ENCODE measurements around the gene FLT3.
A peak's percentile ranks its signal among the peaks of the same experiment; 100 is the strongest.

FLT3 gene

GRCh38 chr13:28138012-28138755 lies 37.8 kb upstream of the FLT3 start, which contains the start of gene PAN3:
Gene PAN3, plus strand, starts transcription at chr13:28138545. Its CDS starts 113 bp downstream, at chr13:28138658.
- no peaks in the 10 kb centered on the region for H3K36me3 ChIP-seq (ENCODE audit: insufficient read depth, insufficient read length, low read length)
- H3K4me1 ChIP-seq (ENCODE audit: insufficient read depth, insufficient read length) = no peaks in the 10 kb centered on the region
- H3K9me3 ChIP-seq (ENCODE audit: insufficient read depth, low read length) = no peaks in the 10 kb centered on the region
- H3K9ac ChIP-seq (ENCODE audit: insufficient read length, low read depth) = peak within 1 kb of the TSS; percentile 92
- TF ChIP-seq SUZ12 (IDR thresholded peaks at IDR 0.05; ENCODE audit: extremely low read depth, insufficient read depth, insufficient read length) (no peak), YY1 (IDR thresholded peaks at IDR 0.05; ENCODE audit: insufficient read depth, insufficient read length) (no peak), ZNF274 (IDR thresholded peaks at IDR 0.05; ENCODE audit: low read depth, low read length) (no peak)
- peak; percentile 82 for DNase-seq (ENCODE audit: low read depth, low spot score)
- H3K27me3 ChIP-seq (ENCODE audit: insufficient read depth, insufficient read length) = no peaks in the 10 kb centered on the region
- peak within 1 kb of the TSS; percentile 72 for H3K4me3 ChIP-seq (ENCODE audit: insufficient read length, low read depth)

DNA sequence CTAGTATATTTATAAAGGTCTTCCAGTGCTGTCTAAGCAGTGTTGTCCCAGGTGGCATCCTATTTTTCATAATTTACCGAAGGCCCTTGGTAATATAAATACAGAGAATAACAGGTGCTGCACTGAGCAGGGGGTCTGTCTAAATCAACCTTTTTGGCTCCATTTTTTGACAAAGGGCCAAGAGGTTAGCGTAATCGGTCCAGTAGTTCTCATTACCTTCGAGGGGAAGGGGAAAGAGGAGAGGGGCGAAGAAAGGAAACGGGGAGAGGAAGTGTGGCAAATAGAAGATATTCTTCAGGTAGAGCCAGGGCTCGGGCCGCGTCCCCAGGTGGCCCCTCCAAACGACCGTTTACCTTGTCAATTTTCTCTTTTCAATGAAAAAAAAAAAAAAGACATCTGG lies 37.2 kb upstream of the FLT3 start:
- Histone ChIP-seq H3K9ac (ENCODE audit: insufficient read length, low read depth) (peak overlapping the region; percentile 76), H3K9me3 (ENCODE audit: insufficient read depth, low read length) (no peaks in the 10 kb centered on the region), H3K27me3 (ENCODE audit: insufficient read depth, insufficient read length) (no peaks in the 10 kb centered on the region), H3K4me1 (ENCODE audit: insufficient read depth, insufficient read length) (no peaks in the 10 kb centered on the region), H3K4me3 (ENCODE audit: insufficient read length, low read depth) (peak overlapping the region; percentile 72), H3K36me3 (ENCODE audit: insufficient read depth, insufficient read length, low read length) (no peaks in the 10 kb centered on the region)
- TF ChIP-seq ZNF274 (IDR thresholded peaks at IDR 0.05; ENCODE audit: low read depth, low read length) = no peak
- TF ChIP-seq YY1 (IDR thresholded peaks at IDR 0.05; ENCODE audit: insufficient read depth, insufficient read length) = no peak
- TF ChIP-seq SUZ12 (IDR thresholded peaks at IDR 0.05; ENCODE audit: extremely low read depth, insufficient read depth, insufficient read length) = no peak
- DNase-seq (ENCODE audit: low read depth, low spot score) = no peak

DNA sequence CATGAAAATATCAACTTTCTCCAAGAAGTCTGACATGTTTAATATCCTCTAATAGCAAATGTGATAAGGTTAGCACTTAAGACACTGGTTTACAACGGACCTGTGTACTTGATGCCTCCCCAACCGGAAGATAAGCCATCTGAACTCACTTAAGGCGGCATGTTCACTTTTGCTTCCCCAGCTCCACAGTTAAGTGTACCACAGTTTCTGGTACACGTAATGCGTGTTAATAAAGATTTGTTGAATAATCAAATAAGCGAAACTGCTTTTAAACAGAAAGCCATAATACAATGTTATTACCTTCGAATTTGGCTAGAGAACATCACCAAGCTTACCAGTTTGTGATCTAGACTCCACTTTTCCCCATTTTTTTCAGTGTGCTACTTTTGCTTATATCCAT lies 36.5 kb upstream of the FLT3 start:
- Histone ChIP-seq H3K36me3 (ENCODE audit: insufficient read depth, insufficient read length, low read length) (no peaks in the 10 kb centered on the region), H3K9me3 (ENCODE audit: insufficient read depth, low read length) (no peaks in the 10 kb centered on the region), H3K9ac (ENCODE audit: insufficient read length, low read depth) (peak overlapping the region; percentile 6), H3K27me3 (ENCODE audit: insufficient read depth, insufficient read length) (no peaks in the 10 kb centered on the region), H3K4me3 (ENCODE audit: insufficient read length, low read depth) (no peak overlapping the region), H3K4me1 (ENCODE audit: insufficient read depth, insufficient read length) (no peaks in the 10 kb centered on the region)
- DNase-seq (ENCODE audit: low read depth, low spot score) = no peak
- TF ChIP-seq SUZ12 (IDR thresholded peaks at IDR 0.05; ENCODE audit: extremely low read depth, insufficient read depth, insufficient read length) = no peak
- no peak for TF ChIP-seq ZNF274 (IDR thresholded peaks at IDR 0.05; ENCODE audit: low read depth, low read length)
- TF ChIP-seq YY1 (IDR thresholded peaks at IDR 0.05; ENCODE audit: insufficient read depth, insufficient read length) = no peak

GRCh38 chr13:28131646-28132045 lies 31.3 kb upstream of the FLT3 start:
- Histone ChIP-seq H3K36me3 (ENCODE audit: insufficient read depth, insufficient read length, low read length) (no peaks in the 10 kb centered on the region), H3K9ac (ENCODE audit: insufficient read length, low read depth) (no peak overlapping the region)

DNA sequence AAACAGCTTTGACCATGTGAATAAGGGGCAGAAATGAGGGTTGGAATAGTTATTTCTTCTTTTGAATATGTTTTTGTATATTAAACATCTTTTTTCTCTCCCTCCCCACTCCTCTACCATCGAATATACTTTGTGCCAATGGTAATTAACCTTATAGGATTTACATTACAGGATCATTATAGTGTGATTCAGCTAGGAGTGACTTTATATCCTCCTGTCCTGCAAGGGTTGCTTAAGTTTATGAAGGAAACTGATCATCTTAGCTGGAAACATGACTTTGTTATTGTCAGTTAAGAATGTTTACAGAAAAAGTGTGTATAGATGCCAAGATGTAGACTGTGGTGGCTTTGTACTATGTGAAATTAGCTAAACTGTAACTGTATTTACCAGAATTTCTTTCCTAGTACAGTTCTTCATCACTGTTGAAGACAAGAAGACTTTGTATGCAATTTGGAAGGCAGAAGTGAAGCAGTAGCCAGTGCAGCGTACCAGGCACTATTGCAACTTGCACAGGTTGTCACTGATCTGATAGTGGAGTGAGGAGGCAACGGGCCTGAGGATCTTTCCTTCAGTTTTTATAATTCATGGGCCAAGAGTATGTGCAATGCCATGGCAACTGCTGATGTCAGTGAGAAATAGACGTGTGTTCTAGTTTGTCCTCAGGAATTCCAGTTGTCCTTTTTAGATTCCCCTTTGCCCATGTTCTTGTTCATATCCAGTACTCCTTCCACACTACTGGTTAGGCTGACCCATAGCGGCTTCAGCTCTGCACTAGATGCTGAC lies 29.7 kb upstream of the FLT3 start:
- DNase-seq (ENCODE audit: low read depth, low spot score) = no peak
- Histone ChIP-seq H3K4me1 (ENCODE audit: insufficient read depth, insufficient read length) (no peaks in the 10 kb centered on the region), H3K9me3 (ENCODE audit: insufficient read depth, low read length) (no peaks in the 10 kb centered on the region), H3K9ac (ENCODE audit: insufficient read length, low read depth) (no peak overlapping the region), H3K27me3 (ENCODE audit: insufficient read depth, insufficient read length) (no peaks in the 10 kb centered on the region), H3K4me3 (ENCODE audit: insufficient read length, low read depth) (no peak overlapping the region), H3K36me3 (ENCODE audit: insufficient read depth, insufficient read length, low read length) (no peaks in the 10 kb centered on the region)
- no peak for TF ChIP-seq ZNF274 (IDR thresholded peaks at IDR 0.05; ENCODE audit: low read depth, low read length)
- no peak for TF ChIP-seq SUZ12 (IDR thresholded peaks at IDR 0.05; ENCODE audit: extremely low read depth, insufficient read depth, insufficient read length)
- no peak for TF ChIP-seq YY1 (IDR thresholded peaks at IDR 0.05; ENCODE audit: insufficient read depth, insufficient read length)

More at GRCh38 chr13:28131646-28132045, 31.3 kb upstream of the FLT3 start:
- Histone ChIP-seq H3K27me3 (ENCODE audit: insufficient read depth, insufficient read length) (no peaks in the 10 kb centered on the region), H3K9me3 (ENCODE audit: insufficient read depth, low read length) (no peaks in the 10 kb centered on the region), H3K4me1 (ENCODE audit: insufficient read depth, insufficient read length) (no peaks in the 10 kb centered on the region), H3K4me3 (ENCODE audit: insufficient read length, low read depth) (no peak overlapping the region)
- TF ChIP-seq SUZ12 (IDR thresholded peaks at IDR 0.05; ENCODE audit: extremely low read depth, insufficient read depth, insufficient read length) (no peak), ZNF274 (IDR thresholded peaks at IDR 0.05; ENCODE audit: low read depth, low read length) (no peak), YY1 (IDR thresholded peaks at IDR 0.05; ENCODE audit: insufficient read depth, insufficient read length) (no peak)
- no peak for DNase-seq (ENCODE audit: low read depth, low spot score)

GRCh38 chr13:28128926-28129325 lies 28.6 kb upstream of the FLT3 start:
- Histone ChIP-seq H3K36me3 (ENCODE audit: insufficient read depth, insufficient read length, low read length) (no peaks in the 10 kb centered on the region), H3K27me3 (ENCODE audit: insufficient read depth, insufficient read length) (no peaks in the 10 kb centered on the region), H3K9me3 (ENCODE audit: insufficient read depth, low read length) (no peaks in the 10 kb centered on the region), H3K4me3 (ENCODE audit: insufficient read length, low read depth) (no peak overlapping the region), H3K9ac (ENCODE audit: insufficient read length, low read depth) (no peak overlapping the region), H3K4me1 (ENCODE audit: insufficient read depth, insufficient read length) (no peaks in the 10 kb centered on the region)
- no peak for DNase-seq (ENCODE audit: low read depth, low spot score)
- TF ChIP-seq ZNF274 (IDR thresholded peaks at IDR 0.05; ENCODE audit: low read depth, low read length) (no peak), SUZ12 (IDR thresholded peaks at IDR 0.05; ENCODE audit: extremely low read depth, insufficient read depth, insufficient read length) (no peak), YY1 (IDR thresholded peaks at IDR 0.05; ENCODE audit: insufficient read depth, insufficient read length) (no peak)

GRCh38 chr13:28128030-28128429 lies 27.7 kb upstream of the FLT3 start:
- Histone ChIP-seq H3K9me3 (ENCODE audit: insufficient read depth, low read length) (no peaks in the 10 kb centered on the region), H3K4me3 (ENCODE audit: insufficient read length, low read depth) (no peak overlapping the region), H3K36me3 (ENCODE audit: insufficient read depth, insufficient read length, low read length) (no peaks in the 10 kb centered on the region), H3K4me1 (ENCODE audit: insufficient read depth, insufficient read length) (no peaks in the 10 kb centered on the region), H3K9ac (ENCODE audit: insufficient read length, low read depth) (no peak overlapping the region), H3K27me3 (ENCODE audit: insufficient read depth, insufficient read length) (no peaks in the 10 kb centered on the region)
- no peak for TF ChIP-seq SUZ12 (IDR thresholded peaks at IDR 0.05; ENCODE audit: extremely low read depth, insufficient read depth, insufficient read length)
- TF ChIP-seq ZNF274 (IDR thresholded peaks at IDR 0.05; ENCODE audit: low read depth, low read length) = no peak
- no peak for TF ChIP-seq YY1 (IDR thresholded peaks at IDR 0.05; ENCODE audit: insufficient read depth, insufficient read length)
- DNase-seq (ENCODE audit: low read depth, low spot score) = no peak
